Omental fat pad (tissue), 4 donors: Measurements from ENCODE around the gene MYL9. TPM values are rescaled to one million over a fixed set of nuclear protein-coding genes. Genes with fewer than 3 reads are reported as not detected.

Experiments used
- ATAC-seq: fragments of 150-250 bp; one replicate; pipeline ENCODE4 v1.9.1; 2016; ENCODE audit warnings: mild to moderate bottlenecking, moderate library complexity; ENCODE audit not compliant: low FRiP score
- DNase-seq: peaks from one replicate; pipeline ENCODE4 v3.0.0-alpha.2; 2019; ENCODE audit warnings: low spot score
- total RNA-seq, 4 donors: library from RNA; depleted of rRNA; stranded (reverse); fragments of >200 nt; gene quantifications; one replicate each; pipeline ENCODE4 v1.1.0, GENCODE V29; 2016
- TF ChIP-seq, protein P1 (sequence below), 3 donors: fragments of 450-650 bp; IDR thresholded peaks; one replicate each; pipeline ENCODE4 v1.5.1; 2016 to 2017; ENCODE audit warnings: antibody characterized with exemption in 3 of 3, mild to moderate bottlenecking in 3 of 3, moderate library complexity in 2 of 3

Gene MYL9
- total RNA-seq, 4 donors from 2014 or later, result 57.0 to 145 (median 102) TPM

GRCh38 chr20:36538026-36538722 lies 3.1 kb upstream of the MYL9 start:
- DNase-seq, result no peak
- TF ChIP-seq, protein P1, sequence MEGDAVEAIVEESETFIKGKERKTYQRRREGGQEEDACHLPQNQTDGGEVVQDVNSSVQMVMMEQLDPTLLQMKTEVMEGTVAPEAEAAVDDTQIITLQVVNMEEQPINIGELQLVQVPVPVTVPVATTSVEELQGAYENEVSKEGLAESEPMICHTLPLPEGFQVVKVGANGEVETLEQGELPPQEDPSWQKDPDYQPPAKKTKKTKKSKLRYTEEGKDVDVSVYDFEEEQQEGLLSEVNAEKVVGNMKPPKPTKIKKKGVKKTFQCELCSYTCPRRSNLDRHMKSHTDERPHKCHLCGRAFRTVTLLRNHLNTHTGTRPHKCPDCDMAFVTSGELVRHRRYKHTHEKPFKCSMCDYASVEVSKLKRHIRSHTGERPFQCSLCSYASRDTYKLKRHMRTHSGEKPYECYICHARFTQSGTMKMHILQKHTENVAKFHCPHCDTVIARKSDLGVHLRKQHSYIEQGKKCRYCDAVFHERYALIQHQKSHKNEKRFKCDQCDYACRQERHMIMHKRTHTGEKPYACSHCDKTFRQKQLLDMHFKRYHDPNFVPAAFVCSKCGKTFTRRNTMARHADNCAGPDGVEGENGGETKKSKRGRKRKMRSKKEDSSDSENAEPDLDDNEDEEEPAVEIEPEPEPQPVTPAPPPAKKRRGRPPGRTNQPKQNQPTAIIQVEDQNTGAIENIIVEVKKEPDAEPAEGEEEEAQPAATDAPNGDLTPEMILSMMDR (IDR thresholded peaks at IDR 0.05), result no peak
- ATAC-seq, result no peak

- peak; percentile 8 for ATAC-seq
- TF ChIP-seq, protein P1 (IDR thresholded peaks at IDR 0.05), result no peak
- DNase-seq, result no peak
Measured at GRCh38 chr20:36540551-36541211, 638 bp upstream of the MYL9 start.

GRCh38 chr20:36541768-36542488 lies 609 bp downstream of the MYL9 start:
- no peak for DNase-seq
- ATAC-seq, result peak; percentile 16
- TF ChIP-seq, protein P1 (IDR thresholded peaks at IDR 0.05), result no peak

DNA sequence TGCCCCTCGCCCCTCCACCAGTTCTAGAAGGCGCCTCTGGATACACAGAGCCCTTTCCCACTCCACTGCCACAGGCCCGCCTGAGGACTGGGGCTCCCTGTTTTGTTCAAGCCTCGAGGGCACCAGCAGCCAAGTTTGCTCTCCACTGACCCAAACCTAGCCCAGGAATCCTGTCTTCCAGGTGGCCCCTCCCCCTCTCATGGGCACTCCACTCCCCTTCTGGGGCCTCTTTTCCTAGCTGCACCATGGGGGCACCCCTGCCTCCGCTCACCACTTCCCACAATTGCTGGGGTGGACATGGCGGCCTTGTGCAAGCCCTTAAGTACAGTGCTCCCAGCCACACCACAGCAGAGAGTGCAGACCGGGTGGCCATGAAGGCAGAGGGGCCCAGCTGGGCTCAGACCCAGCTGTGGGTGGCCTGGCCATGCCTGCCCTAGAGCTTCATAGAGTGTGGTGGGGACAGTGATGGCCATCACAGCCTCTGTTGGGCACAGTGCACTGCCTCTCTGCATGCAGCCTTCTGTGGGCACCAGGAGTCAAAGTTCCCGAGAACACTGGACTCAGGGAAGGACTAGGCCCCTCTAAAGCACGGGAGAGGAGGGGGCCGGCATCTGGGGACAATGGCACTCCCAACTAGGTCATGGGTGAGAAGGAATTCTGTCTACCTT lies 1.3 kb downstream of the MYL9 start:
- TF ChIP-seq, protein P1 (IDR thresholded peaks at IDR 0.05), result no peak
- ATAC-seq (no peak), DNase-seq (no peak)

DNA sequence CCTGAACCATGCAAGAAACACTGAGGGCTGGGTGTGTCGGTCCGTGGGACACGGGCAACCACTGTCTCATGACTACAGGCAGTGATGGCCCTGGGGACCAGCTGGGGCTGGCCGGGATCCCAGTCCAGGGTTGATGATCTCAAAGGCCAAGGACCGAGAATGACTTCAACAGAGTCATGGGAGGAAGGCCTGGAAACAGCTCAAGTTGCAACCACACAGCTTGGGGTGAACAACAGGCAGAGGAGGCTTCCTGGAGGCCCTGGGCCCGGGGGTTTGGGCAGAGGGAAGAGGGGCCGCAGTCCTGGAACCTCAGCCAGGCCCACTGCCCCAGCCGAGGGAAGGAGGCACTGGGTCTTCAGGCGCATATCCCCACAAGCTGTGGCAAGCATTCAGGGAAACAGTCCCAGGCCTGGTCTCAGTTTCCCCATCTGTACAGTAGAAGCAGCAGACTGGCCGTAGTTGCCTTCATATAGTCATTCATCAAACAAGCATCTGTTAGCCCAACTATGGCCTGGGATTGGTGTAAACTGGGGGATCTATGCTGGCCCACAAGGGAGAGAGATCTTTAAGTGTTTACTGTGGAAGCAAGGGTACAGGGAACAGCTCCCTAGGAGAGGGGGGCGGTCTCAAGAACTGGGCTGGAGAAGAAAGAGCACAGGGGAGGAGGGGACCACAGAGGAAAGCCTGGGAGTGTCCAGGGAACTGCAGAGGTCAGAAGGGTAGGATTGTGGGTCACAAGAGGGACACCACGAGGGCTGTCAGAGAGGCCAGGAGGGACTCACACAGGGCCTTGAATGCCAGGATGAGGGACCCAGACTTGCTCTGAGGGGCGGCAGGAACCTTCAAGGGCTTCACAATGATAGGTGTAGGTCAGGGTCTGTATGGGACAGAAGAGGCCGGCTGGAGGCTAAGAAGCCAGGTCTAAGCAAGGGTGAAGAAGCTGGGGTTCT lies 2.1 kb downstream of the MYL9 start:
- peak; percentile 10 for ATAC-seq
- TF ChIP-seq, protein P1 (IDR thresholded peaks at IDR 0.05), result no peak
- DNase-seq, result peak; percentile 41
